HEK293 (cell line): Measurements from ENCODE around the gene ITGAX.

Experiments
- CTCF ChIA-PET: fragments of 350-600 bp; formaldehyde crosslinking; extraction: SDS; loops from one replicate; lab custom pipeline; 2021; ENCODE audit warnings: antibody characterized with exemption; lab: Yijun Ruan, JAX
- POLR2A ChIA-PET: fragments of 300-600 bp; formaldehyde crosslinking; extraction: SDS; loops from one replicate; lab custom pipeline; 2020; ENCODE audit warnings: antibody characterized with exemption, inconsistent platforms; lab: Yijun Ruan, JAX
- H3K27ac ChIP-seq: fragments of 200-500 bp; sonication (Bioruptor generic); 2 replicates; pipeline ENCODE4 v1.5.1; 2014; ENCODE audit warnings: low read depth, low read length, control low read depth, inconsistent platforms; ENCODE audit errors: extremely low read depth
- H3K36me3 ChIP-seq, 2 experiments: fragments of 200-500 bp in 1 of 2; sonication (Bioruptor generic) in 1 of 2; 1 replicate in 1 of 2; 2 replicates in 1 of 2; pipeline ENCODE4 v1.5.1; 2014 to 2017; ENCODE audit warnings: inconsistent platforms in 2 of 2, low read length in 2 of 2; ENCODE audit not compliant: control insufficient read depth in 2 of 2, insufficient read depth in 1 of 2
- H3K4me1 ChIP-seq: fragments of 200-500 bp; sonication (Bioruptor generic); 2 replicates; pipeline ENCODE4 v1.5.1; 2014; ENCODE audit warnings: mild to moderate bottlenecking, low read length, inconsistent platforms; ENCODE audit not compliant: control insufficient read depth, insufficient read depth
- H3K4me3 ChIP-seq: 2 replicates; pipeline ENCODE4 v1.5.1; 2011; ENCODE audit warnings: low read depth, mild to moderate bottlenecking, control low read depth, low read length, moderate library complexity
- H3K9me3 ChIP-seq: fragments of 200-500 bp; sonication (Bioruptor generic); 2 replicates; pipeline ENCODE4 v1.5.1; 2014; ENCODE audit warnings: low read depth, low read length, inconsistent platforms; ENCODE audit not compliant: control insufficient read depth, insufficient read depth
- GFI1B ChIP-seq: fragments of 450-650 bp; formaldehyde crosslinking; IDR thresholded peaks from 2 replicates; pipeline ENCODE4 v1.5.1; 2016; ENCODE audit warnings: missing biosample characterization, missing genetic modification characterization
- GLI2 ChIP-seq: fragments of 450-650 bp; formaldehyde crosslinking; IDR thresholded peaks from 2 replicates; pipeline ENCODE4; 2017; ENCODE audit warnings: missing biosample characterization, missing genetic modification characterization, low read depth, borderline replicate concordance
- KLF10 ChIP-seq: fragments of 450-650 bp; IDR thresholded peaks from 2 replicates; pipeline ENCODE4 v1.5.1; 2018; ENCODE audit warnings: missing biosample characterization, mild to moderate bottlenecking, missing genetic modification characterization
- KLF16 ChIP-seq: fragments of 450-650 bp; formaldehyde crosslinking; IDR thresholded peaks from 2 replicates; pipeline ENCODE4 v1.5.1; 2017; ENCODE audit warnings: missing biosample characterization, missing genetic modification characterization
- SCRT2 ChIP-seq: fragments of 450-650 bp; formaldehyde crosslinking; IDR thresholded peaks from 2 replicates; pipeline ENCODE4 v1.5.1; 2016; ENCODE audit warnings: missing biosample characterization, missing genetic modification characterization
- ZNF169 ChIP-seq: fragments of 450-650 bp; formaldehyde crosslinking; IDR thresholded peaks from 2 replicates; pipeline ENCODE4 v1.5.1; 2016; ENCODE audit warnings: missing biosample characterization, missing genetic modification characterization
- ZNF18 ChIP-seq: fragments of 450-650 bp; formaldehyde crosslinking; IDR thresholded peaks from 2 replicates; pipeline ENCODE4 v1.5.1; 2016; ENCODE audit warnings: missing biosample characterization, missing genetic modification characterization
- ZNF324 ChIP-seq: fragments of 450-650 bp; formaldehyde crosslinking; IDR thresholded peaks from 2 replicates; pipeline ENCODE4 v1.5.1; 2016; ENCODE audit warnings: missing biosample characterization, missing genetic modification characterization
- ZNF341 ChIP-seq: fragments of 450-650 bp; formaldehyde crosslinking; IDR thresholded peaks from 2 replicates; pipeline ENCODE4; 2016; ENCODE audit warnings: low read depth, missing biosample characterization, missing genetic modification characterization
- ZNF398 ChIP-seq: fragments of 450-650 bp; formaldehyde crosslinking; IDR thresholded peaks from 2 replicates; pipeline ENCODE4 v1.5.1; 2017; ENCODE audit warnings: missing biosample characterization, missing genetic modification characterization
- ZNF513 ChIP-seq: fragments of 450-650 bp; IDR thresholded peaks from 2 replicates; pipeline ENCODE4 v1.5.1; 2018; ENCODE audit warnings: missing biosample characterization, missing genetic modification characterization
- ZNF521 ChIP-seq: fragments of 450-650 bp; formaldehyde crosslinking; IDR thresholded peaks from 2 replicates; pipeline ENCODE4 v1.5.1; 2017; ENCODE audit warnings: missing biosample characterization, mild to moderate bottlenecking, missing genetic modification characterization
- ZNF549 ChIP-seq: fragments of 450-650 bp; IDR thresholded peaks from 2 replicates; pipeline ENCODE4 v1.5.1; 2018; ENCODE audit warnings: missing biosample characterization, missing genetic modification characterization, mild to moderate bottlenecking, inconsistent platforms, moderate library complexity
- ZNF571 ChIP-seq: fragments of 450-650 bp; formaldehyde crosslinking; IDR thresholded peaks from 2 replicates; pipeline ENCODE4 v1.5.0; 2017; ENCODE audit warnings: missing biosample characterization, missing genetic modification characterization
- ZNF580 ChIP-seq: fragments of 450-650 bp; formaldehyde crosslinking; IDR thresholded peaks from 2 replicates; pipeline ENCODE4 v1.5.1; 2016; ENCODE audit warnings: missing biosample characterization, missing genetic modification characterization
- ZNF585B ChIP-seq: fragments of 450-650 bp; formaldehyde crosslinking; IDR thresholded peaks from 2 replicates; pipeline ENCODE4 v1.5.1; 2016; ENCODE audit warnings: missing biosample characterization, missing genetic modification characterization
- ZNF677 ChIP-seq: fragments of 450-650 bp; IDR thresholded peaks from 2 replicates; pipeline ENCODE4 v1.5.0; 2018; ENCODE audit warnings: missing biosample characterization, mild to moderate bottlenecking, missing genetic modification characterization, moderate library complexity
- ZNF707 ChIP-seq: fragments of 450-650 bp; formaldehyde crosslinking; IDR thresholded peaks from 2 replicates; pipeline ENCODE4 v1.5.1; 2016; ENCODE audit warnings: missing biosample characterization, missing genetic modification characterization
- ZNF747 ChIP-seq: fragments of 450-650 bp; formaldehyde crosslinking; IDR thresholded peaks from 2 replicates; pipeline ENCODE4 v1.5.1; 2016; ENCODE audit warnings: missing biosample characterization, missing genetic modification characterization
- ZSCAN23 ChIP-seq: fragments of 450-650 bp; formaldehyde crosslinking; IDR thresholded peaks from 2 replicates; pipeline ENCODE4 v1.5.1; 2016; ENCODE audit warnings: missing biosample characterization, missing genetic modification characterization
- TF ChIP-seq, protein P1 (sequence below): fragments of 450-650 bp; formaldehyde crosslinking; IDR thresholded peaks from 2 replicates; pipeline ENCODE4 v1.5.1; 2016; ENCODE audit warnings: missing biosample characterization, missing genetic modification characterization
- TF ChIP-seq, protein P2 (sequence below): fragments of 450-650 bp; formaldehyde crosslinking; IDR thresholded peaks from 2 replicates; pipeline ENCODE4 v1.5.1; 2016; ENCODE audit warnings: missing biosample characterization, missing genetic modification characterization

The ITGAX gene

DNA sequence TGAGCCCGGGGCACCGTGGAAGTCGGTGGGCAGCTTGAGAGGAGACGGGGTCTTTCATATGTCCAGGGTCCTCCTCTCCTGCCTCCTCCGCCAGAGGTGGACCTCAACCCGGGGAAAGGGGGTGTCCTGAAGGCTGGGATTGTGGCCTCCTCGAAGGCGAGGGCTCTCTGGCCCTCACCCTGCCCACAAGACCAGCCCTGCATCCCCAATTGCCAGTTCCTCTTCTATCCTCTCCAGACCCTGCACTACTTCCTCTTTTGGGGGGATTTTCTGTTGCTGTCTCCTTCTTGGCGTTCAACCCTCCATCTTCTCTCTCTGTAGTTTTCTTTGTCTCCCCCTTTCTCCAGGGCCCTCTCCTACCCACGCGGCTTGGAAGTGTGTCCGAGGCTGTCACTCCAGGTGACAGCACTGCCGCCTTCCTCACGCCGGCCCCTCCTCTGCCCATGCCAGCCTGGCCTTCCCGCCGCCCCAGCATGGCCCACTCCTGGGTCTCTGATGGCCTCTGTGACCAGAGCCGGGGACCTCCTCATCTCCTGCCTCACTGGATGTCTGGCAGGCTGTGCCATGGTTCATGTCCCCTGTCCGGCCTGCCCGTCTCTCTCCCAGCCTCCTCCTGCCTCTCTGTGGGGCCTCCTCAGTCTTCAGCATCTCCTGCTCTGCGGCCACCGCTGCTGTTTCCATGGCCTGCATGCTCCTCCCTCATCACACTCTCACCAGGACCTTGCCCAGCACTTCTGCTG lies 2.4 kb upstream of the ITGAX start:
- no peak overlapping the region for H3K27ac ChIP-seq
- no peaks in the 10 kb centered on the region for H3K9me3 ChIP-seq
- TF ChIP-seq KLF16 (tag by site-specific recombination) (no peak), ZNF549 (no peak), ZNF707 (tag by site-specific recombination) (no peak)
- ChIA-PET CTCF (no interaction called here), POLR2A (no interaction called here)
- no peak overlapping the region for H3K4me3 ChIP-seq
- H3K36me3 ChIP-seq: no peaks in the 10 kb centered on the region
- H3K4me1 ChIP-seq: no peaks in the 10 kb centered on the region

GRCh38 chr16:31355431-31356100 lies 590 bp downstream of the ITGAX start:
- no peaks in the 10 kb centered on the region for H3K4me1 ChIP-seq
- H3K36me3 ChIP-seq: no peaks in the 10 kb centered on the region
- ChIA-PET CTCF (interaction anchor here (0.5 to 1.2 kb wide), 3 partner anchors 27 to 402 kb away, joined by 3 to 4 read pairs (median 3); no protein-coding TSS in a partner anchor), POLR2A (no interaction called here)
- H3K27ac ChIP-seq: no peak overlapping the region
- no peak overlapping the region for H3K4me3 ChIP-seq
- no peak for TF ChIP-seq ZNF169 (tag by site-specific recombination)
- TF ChIP-seq ZNF571 (tag by site-specific recombination): no peak
- no peak for TF ChIP-seq ZNF18 (tag by site-specific recombination)
- TF ChIP-seq ZNF747 (tag by site-specific recombination): no peak
- no peak for TF ChIP-seq ZSCAN23
- no peak for TF ChIP-seq GFI1B (tag by site-specific recombination)
- no peak for TF ChIP-seq GLI2 (tag by site-specific recombination)
- no peak for TF ChIP-seq ZNF585B (tag by site-specific recombination)
- TF ChIP-seq ZNF513 (tag by site-specific recombination): no peak
- TF ChIP-seq ZNF580 (tag by site-specific recombination): no peak
- H3K9me3 ChIP-seq: no peaks in the 10 kb centered on the region

DNA sequence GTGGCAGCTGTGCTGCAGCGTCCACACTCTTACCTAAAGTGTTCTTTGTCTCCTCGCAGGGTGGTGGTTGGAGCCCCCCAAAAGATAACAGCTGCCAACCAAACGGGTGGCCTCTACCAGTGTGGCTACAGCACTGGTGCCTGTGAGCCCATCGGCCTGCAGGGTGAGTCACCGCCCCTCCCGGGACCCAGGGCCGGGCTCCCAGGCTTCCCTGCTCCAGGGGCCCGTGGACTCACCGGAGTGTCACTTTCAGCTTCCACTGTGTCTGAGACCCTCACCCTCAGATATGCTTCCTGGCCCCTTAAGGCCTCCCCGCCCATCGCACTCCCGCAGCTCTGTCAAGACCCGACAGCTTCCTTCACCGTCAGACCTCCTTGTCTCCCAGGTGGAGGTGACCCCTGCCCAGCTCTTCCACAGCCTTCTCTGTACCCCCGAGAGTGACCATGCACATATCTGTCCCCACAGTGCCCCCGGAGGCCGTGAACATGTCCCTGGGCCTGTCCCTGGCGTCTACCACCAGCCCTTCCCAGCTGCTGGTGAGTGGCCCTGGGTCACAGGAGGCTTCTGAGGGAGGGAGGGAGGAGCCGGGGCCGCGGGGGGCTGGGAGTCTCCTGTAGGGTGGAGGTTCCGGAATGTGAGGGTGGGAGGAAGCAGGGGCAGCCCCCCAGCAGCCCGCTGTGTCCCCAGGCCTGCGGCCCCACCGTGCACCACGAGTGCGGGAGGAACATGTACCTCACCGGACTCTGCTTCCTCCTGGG lies 1.8 kb downstream of the ITGAX start:
- H3K4me3 ChIP-seq: no peak overlapping the region
- ChIA-PET POLR2A (interaction anchor here (0.6 kb wide), 1 partner anchor 53 kb away, joined by 6 read pairs; no protein-coding TSS in a partner anchor), CTCF (interaction anchor here (0.7 kb wide), 1 partner anchor 403 kb away, joined by 3 read pairs; no protein-coding TSS in a partner anchor)
- no peaks in the 10 kb centered on the region for H3K9me3 ChIP-seq
- H3K27ac ChIP-seq: no peak overlapping the region
- no peaks in the 10 kb centered on the region for H3K36me3 ChIP-seq
- no peaks in the 10 kb centered on the region for H3K4me1 ChIP-seq
- TF ChIP-seq ZNF398 (no peak), ZNF324 (tag by site-specific recombination) (no peak), ZNF571 (tag by site-specific recombination) (no peak), SCRT2 (tag by site-specific recombination) (no peak), ZNF341 (tag by site-specific recombination) (no peak), ZNF521 (tag by site-specific recombination) (no peak), ZNF677 (no peak), KLF10 (tag by site-specific recombination) (no peak)
- TF ChIP-seq, protein P1, sequence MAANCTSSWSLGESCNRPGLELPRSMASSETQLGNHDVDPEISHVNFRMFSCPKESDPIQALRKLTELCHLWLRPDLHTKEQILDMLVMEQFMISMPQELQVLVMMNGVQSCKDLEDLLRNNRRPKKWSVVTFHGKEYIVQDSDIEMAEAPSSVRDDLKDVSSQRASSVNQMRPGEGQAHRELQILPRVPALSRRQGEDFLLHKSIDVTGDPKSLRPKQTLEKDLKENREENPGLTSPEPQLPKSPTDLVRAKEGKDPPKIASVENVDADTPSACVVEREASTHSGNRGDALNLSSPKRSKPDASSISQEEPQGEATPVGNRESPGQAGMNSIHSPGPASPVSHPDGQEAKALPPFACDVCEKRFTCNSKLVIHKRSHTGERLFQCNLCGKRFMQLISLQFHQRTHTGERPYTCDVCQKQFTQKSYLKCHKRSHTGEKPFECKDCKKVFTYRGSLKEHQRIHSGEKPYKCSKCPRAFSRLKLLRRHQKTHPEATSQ: no peak
- TF ChIP-seq, protein P2, sequence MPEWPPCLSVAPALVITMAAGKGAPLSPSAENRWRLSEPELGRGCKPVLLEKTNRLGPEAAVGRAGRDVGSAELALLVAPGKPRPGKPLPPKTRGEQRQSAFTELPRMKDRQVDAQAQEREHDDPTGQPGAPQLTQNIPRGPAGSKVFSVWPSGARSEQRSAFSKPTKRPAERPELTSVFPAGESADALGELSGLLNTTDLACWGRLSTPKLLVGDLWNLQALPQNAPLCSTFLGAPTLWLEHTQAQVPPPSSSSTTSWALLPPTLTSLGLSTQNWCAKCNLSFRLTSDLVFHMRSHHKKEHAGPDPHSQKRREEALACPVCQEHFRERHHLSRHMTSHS (tag by site-specific recombination): no peak
